Ectodermal cell (in vitro differentiated cells): Measurements from ENCODE around the gene NAV2.

ENCODE experiments used
- H3K27ac ChIP-seq: 2 replicates; pipeline ENCODE4 v1.7.0; 2013; ENCODE audit warnings: mild to moderate bottlenecking, low read depth, low read length; ENCODE audit not compliant: insufficient read depth, poor library complexity, severe bottlenecking
- H3K27me3 ChIP-seq: 2 replicates; pipeline ENCODE4 v1.7.0; 2013; ENCODE audit warnings: mild to moderate bottlenecking, low read length; ENCODE audit not compliant: insufficient read depth, control insufficient read depth, poor library complexity, severe bottlenecking
- H3K36me3 ChIP-seq: one replicate; pipeline ENCODE4 v1.7.0; 2013; ENCODE audit warnings: low read length; ENCODE audit not compliant: control insufficient read depth, insufficient read depth
- H3K4me1 ChIP-seq: one replicate; pipeline ENCODE4 v1.7.0; 2013; ENCODE audit warnings: low read length; ENCODE audit not compliant: control insufficient read depth, insufficient read depth
- H3K4me3 ChIP-seq: 2 replicates; pipeline ENCODE4 v1.7.0; 2013; ENCODE audit warnings: low read depth, low read length, control low read depth; ENCODE audit not compliant: insufficient read depth
- H3K9me3 ChIP-seq: 2 replicates; pipeline ENCODE4 v1.7.0; 2013; ENCODE audit warnings: mild to moderate bottlenecking, low read length, moderate library complexity; ENCODE audit not compliant: control insufficient read depth
- WGBS, 2 experiments: methylation state at CpG; one replicate each; pipeline ENCODE4 v1.1.7; 2013; ENCODE audit warnings: missing lambda C conversion rate in 2 of 2; 5-methylcytosine and 5-hydroxymethylcytosine counted together

NAV2 gene

DNA sequence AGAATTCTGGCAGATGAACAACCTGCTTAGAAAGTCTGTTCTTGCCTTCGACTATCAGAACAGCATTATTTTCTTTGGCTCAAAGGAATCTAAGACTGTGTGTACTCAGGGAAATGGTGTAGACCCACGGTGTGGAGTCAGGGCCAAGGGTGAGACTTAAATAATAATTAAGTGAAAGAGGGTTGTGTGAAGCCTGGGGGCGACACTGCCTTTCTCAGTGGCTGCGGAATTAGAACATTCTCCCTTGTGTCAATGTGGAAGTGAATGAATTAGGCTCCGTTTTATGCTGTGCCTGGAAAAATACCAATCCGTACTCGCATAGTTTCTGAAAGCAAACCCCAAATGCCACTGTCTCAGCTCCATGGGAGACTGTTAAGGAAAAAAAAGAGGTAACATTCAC, 50.7 kb downstream of the NAV2 start:
- Histone ChIP-seq H3K4me1 (peaks cover 2% of the 10 kb centered on the region), H3K9me3 (no peaks in the 10 kb centered on the region), H3K27me3 (no peaks in the 10 kb centered on the region), H3K27ac (no peak overlapping the region), H3K4me3 (no peak overlapping the region), H3K36me3 (no peaks in the 10 kb centered on the region)
- 77 to 81% methylated on average over 7 of the region's 7 CpGs for WGBS, 2 experiments

DNA sequence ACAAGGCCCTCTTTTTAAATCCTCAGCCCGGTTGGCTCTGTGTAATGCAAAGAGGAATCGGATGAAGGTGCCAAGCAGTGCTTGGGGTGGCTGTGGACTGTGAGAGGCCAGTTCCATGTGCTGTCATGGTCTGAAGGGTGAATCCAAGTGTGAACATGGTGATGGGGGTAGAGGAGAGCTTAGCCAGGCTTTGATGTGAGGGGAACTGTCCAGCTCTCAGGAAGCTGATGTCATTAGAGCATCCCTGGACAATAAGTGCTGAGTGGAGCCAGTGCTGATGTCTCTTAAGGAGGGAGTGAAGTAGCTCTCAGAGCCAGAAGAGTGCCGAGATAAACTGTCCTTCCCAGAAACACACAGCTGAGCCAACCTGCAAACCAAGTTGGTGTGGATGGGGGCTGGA, 53.6 kb downstream of the NAV2 start:
- Histone ChIP-seq H3K27me3 (no peaks in the 10 kb centered on the region), H3K4me3 (no peak overlapping the region), H3K4me1 (peaks cover 25% of the 10 kb centered on the region), H3K9me3 (no peaks in the 10 kb centered on the region), H3K27ac (no peak overlapping the region), H3K36me3 (no peaks in the 10 kb centered on the region)
- 89 to 90% methylated on average over 3 of the region's 3 CpGs for WGBS, 2 experiments

DNA sequence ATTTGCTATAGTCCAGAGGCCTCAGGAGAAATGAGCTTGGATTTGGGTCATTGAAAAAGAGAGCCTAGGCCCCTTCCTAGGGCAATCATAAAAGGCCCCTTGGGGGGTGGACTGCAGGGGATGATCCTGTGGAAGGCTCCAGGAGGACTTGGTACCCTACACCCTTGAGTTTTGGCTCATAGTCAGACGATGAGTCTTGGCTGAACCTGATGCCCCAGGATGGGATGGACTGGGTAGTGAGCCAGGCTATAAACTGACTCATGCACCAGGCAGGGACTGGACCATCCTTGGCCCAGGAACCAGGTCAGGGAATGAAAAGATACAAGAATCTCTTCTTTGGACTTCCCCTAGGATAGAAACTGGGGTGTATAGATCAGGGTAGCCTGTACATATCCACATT, 54.2 kb downstream of the NAV2 start:
- H3K4me3 ChIP-seq: no peak overlapping the region
- no peaks in the 10 kb centered on the region for H3K36me3 ChIP-seq
- H3K27me3 ChIP-seq: no peaks in the 10 kb centered on the region
- no peaks in the 10 kb centered on the region for H3K9me3 ChIP-seq
- WGBS, 2 experiments: 90% methylated on average over 1 of the region's 1 CpG
- no peak overlapping the region for H3K27ac ChIP-seq
- peaks cover 31% of the 10 kb centered on the region for H3K4me1 ChIP-seq

DNA sequence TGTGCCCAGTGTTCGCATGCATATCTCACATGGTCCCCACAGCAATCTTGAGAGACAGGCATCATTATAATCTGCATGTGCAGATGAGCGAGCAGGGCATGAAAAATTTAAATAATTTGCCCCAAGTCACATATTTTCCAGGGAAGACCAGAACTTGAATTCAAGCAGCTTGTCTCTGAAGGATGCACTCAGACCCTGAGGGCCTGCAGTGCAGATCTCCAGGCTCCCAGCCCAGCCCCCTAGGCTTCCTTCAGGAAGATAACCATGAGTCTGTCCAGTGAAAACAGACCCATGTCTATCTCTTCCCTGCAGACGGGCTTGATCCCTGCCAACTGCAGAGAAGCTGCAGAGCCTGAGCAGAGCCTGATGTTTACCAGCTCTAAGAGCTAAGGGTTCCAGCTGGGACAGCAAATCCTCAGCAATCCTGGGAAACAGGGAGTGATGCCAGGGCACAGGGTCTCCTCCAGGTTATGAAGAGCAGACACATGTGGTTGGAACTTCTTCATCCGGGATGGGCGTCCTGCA, 55.1 kb downstream of the NAV2 start:
- Histone ChIP-seq H3K36me3 (no peaks in the 10 kb centered on the region), H3K9me3 (no peaks in the 10 kb centered on the region), H3K4me3 (no peak overlapping the region), H3K27ac (no peak overlapping the region), H3K27me3 (no peaks in the 10 kb centered on the region), H3K4me1 (peaks cover 39% of the 10 kb centered on the region)
- WGBS, 2 experiments: 87 to 92% methylated on average over 5 of the region's 5 CpGs

GRCh38 chr11:19768197-19768596, 55.6 kb downstream of the NAV2 start:
- H3K27ac ChIP-seq: no peak overlapping the region
- no peaks in the 10 kb centered on the region for H3K27me3 ChIP-seq
- WGBS, 2 experiments: 71 to 76% methylated on average over 6 of the region's 6 CpGs
- H3K36me3 ChIP-seq: no peaks in the 10 kb centered on the region
- no peak overlapping the region for H3K4me3 ChIP-seq
- H3K4me1 ChIP-seq: peaks cover 44% of the 10 kb centered on the region
- H3K9me3 ChIP-seq: no peaks in the 10 kb centered on the region

DNA sequence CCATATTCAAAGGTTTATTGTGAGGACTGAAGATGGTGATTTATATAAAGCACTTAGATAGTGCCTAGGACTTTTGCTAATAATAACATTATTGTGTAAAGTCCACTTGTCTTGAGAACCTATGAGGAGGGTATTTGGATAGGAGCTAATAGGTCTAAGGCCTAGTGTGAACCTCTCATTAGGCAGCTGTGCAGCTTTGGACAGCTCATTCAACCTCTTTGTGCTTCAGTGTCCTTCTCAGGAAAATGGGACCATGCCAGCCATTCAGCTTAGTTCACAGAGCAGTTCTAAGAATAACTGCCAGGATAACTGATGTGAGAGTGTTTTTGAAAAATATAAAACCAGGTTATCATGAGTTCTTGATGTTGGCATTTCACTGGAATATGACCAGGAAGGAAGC, 56.2 kb downstream of the NAV2 start:
- Histone ChIP-seq H3K36me3 (no peaks in the 10 kb centered on the region), H3K9me3 (no peaks in the 10 kb centered on the region), H3K4me1 (peaks cover 46% of the 10 kb centered on the region), H3K4me3 (no peak overlapping the region), H3K27ac (no peak overlapping the region), H3K27me3 (peaks cover 2% of the 10 kb centered on the region)

DNA sequence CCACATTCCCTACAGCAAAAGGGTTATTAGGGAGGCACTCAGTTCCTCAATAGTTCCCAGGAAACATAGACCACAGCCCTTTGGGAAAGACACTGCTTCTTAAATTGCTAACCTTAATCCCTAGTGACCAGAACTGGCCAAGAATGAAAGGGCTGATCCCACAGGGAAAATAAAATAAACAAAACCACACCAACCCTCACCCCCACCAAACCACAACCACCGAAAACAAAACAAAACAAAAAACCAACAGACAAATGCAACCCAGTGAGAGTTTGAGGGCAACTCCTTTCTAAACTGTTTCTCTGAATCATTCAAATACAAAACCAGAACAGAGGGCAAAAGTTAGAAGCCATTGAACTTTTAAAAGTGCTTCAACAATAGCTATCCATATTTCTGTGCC, 57.2 kb downstream of the NAV2 start:
- WGBS, 2 experiments: 29 to 33% methylated on average over 1 of the region's 1 CpG
- Histone ChIP-seq H3K27ac (no peak overlapping the region), H3K27me3 (peaks cover 7% of the 10 kb centered on the region), H3K4me3 (no peak overlapping the region), H3K9me3 (no peaks in the 10 kb centered on the region), H3K4me1 (peaks cover 46% of the 10 kb centered on the region), H3K36me3 (no peaks in the 10 kb centered on the region)

GRCh38 chr11:19770277-19770676, 57.6 kb downstream of the NAV2 start:
- Histone ChIP-seq H3K27ac (no peak overlapping the region), H3K36me3 (no peaks in the 10 kb centered on the region), H3K9me3 (no peaks in the 10 kb centered on the region), H3K4me3 (no peak overlapping the region), H3K4me1 (peaks cover 46% of the 10 kb centered on the region), H3K27me3 (peaks cover 7% of the 10 kb centered on the region)
- WGBS, 2 experiments: 58 to 67% methylated on average over 2 of the region's 2 CpGs

GRCh38 chr11:19771463-19771862, 58.8 kb downstream of the NAV2 start:
- no peaks in the 10 kb centered on the region for H3K36me3 ChIP-seq
- peaks cover 7% of the 10 kb centered on the region for H3K27me3 ChIP-seq
- H3K4me3 ChIP-seq: no peak overlapping the region
- H3K27ac ChIP-seq: no peak overlapping the region
- 20 to 24% methylated on average over 4 of the region's 4 CpGs for WGBS, 2 experiments
- peaks cover 51% of the 10 kb centered on the region for H3K4me1 ChIP-seq
- no peaks in the 10 kb centered on the region for H3K9me3 ChIP-seq

DNA sequence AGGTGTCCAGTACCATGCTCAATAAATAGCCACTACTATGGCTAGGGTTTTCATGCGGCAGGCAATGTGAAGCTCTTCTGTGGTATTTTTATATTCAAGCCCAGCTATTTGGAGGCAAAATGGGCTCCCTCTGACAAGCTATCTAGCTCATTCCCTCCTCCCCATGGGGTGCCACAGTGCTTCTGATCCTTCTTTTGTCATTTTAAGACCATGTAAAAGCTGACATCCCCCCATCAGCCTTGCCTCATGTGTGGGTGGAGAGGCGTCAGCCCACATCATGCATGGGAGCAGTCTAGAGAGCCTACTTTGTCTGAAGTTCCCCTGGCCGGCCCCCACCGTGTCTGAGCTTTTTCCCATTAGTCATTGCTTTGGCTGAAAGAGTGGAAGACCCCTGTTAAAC, 59.8 kb downstream of the NAV2 start:
- Histone ChIP-seq H3K4me3 (no peak overlapping the region), H3K9me3 (no peaks in the 10 kb centered on the region), H3K27me3 (peaks cover 7% of the 10 kb centered on the region), H3K36me3 (no peaks in the 10 kb centered on the region), H3K27ac (peak overlapping the region; percentile 22), H3K4me1 (peaks cover 54% of the 10 kb centered on the region)
- WGBS, 2 experiments: 0 to 1% methylated on average over 4 of the region's 4 CpGs

DNA sequence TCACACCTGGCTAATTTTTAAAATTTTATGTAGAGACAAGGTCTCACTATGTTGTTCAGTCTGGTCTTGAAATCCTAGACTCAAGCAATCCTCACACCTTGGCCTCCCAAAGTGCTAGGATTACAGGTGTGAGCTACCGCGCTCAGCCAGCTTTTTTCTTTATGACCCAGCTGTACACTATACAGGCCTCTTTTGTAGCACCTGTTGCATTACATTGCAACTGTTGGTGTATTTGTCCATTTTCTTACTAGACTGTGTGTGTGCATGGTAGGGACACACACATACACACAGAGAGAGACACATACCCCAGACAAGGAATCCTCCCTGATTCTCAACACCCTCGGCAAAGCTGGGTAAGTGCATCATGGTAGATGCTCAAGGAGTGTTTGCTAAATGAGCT, 61.7 kb downstream of the NAV2 start:
- Histone ChIP-seq H3K27me3 (peaks cover 7% of the 10 kb centered on the region), H3K4me3 (no peak overlapping the region), H3K9me3 (no peaks in the 10 kb centered on the region), H3K27ac (no peak overlapping the region), H3K4me1 (peaks cover 57% of the 10 kb centered on the region), H3K36me3 (no peaks in the 10 kb centered on the region)
- 94 to 96% methylated on average over 3 of the region's 3 CpGs for WGBS, 2 experiments
